Measurements from ENCODE around the gene MKNK2.

DNA sequence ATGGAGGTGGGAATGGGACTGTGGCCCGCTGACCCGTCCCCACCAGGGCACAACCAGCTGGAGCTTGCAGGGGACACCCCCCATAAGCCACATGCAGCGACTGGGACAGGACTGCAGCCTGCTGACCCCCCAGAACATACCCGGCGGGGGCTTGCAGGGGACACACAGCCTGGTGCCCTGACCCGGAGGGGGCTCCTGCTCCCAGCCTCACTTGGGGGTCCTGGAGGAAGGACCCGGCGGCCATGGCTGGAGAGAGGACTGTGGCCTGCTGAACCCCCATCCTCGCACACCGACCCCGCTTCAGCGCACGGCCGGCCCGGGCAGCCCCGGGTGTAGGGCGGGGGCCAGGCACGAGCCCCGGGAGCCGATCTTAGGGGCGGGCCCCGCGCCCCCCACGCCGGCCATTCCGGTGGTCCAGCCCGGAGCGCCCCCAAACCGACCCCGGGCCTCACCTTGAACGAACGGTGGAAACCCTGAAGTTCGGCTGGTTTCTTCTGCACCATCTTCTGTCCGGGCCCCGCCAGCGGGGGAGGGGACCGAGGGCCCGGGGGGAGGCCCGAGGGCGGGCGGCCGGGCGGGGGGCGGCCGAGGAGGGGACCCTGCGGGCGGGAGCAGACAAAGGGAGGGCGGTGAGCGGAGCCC, 574 bp downstream of the MKNK2 start:
- no peak for TF ChIP-seq POLR2A (IDR thresholded peaks at IDR 0.05; ENCODE audit: extremely low read depth, insufficient read length)
- TF ChIP-seq, protein P1, sequence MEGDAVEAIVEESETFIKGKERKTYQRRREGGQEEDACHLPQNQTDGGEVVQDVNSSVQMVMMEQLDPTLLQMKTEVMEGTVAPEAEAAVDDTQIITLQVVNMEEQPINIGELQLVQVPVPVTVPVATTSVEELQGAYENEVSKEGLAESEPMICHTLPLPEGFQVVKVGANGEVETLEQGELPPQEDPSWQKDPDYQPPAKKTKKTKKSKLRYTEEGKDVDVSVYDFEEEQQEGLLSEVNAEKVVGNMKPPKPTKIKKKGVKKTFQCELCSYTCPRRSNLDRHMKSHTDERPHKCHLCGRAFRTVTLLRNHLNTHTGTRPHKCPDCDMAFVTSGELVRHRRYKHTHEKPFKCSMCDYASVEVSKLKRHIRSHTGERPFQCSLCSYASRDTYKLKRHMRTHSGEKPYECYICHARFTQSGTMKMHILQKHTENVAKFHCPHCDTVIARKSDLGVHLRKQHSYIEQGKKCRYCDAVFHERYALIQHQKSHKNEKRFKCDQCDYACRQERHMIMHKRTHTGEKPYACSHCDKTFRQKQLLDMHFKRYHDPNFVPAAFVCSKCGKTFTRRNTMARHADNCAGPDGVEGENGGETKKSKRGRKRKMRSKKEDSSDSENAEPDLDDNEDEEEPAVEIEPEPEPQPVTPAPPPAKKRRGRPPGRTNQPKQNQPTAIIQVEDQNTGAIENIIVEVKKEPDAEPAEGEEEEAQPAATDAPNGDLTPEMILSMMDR (IDR thresholded peaks at IDR 0.05; ENCODE audit: low read depth, low read length), result no peak

Data from NB4 (cell line).